GM06990 (cell line): ENCODE results near the gene DNMT3A.

ENCODE experiments used
- DNase-seq: peaks from one replicate; pipeline ENCODE4 v3.0.0-alpha.2; 2011; ENCODE audit not compliant: insufficient read length; ENCODE audit errors: extremely low read depth
- H3K27me3 ChIP-seq: replicated peaks from 2 replicates; pipeline ENCODE4 v1.6.0; 2011; ENCODE audit warnings: low read length; ENCODE audit not compliant: control insufficient read depth, insufficient read depth
- H3K36me3 ChIP-seq: 2 replicates; pipeline ENCODE4 v1.5.1; 2011; ENCODE audit warnings: low read length; ENCODE audit not compliant: control insufficient read depth, insufficient read depth
- H3K4me3 ChIP-seq: replicated peaks from 2 replicates; pipeline ENCODE4 v1.5.1; 2011; ENCODE audit warnings: low read depth, mild to moderate bottlenecking, control low read depth, low read length
- TF ChIP-seq, protein P1 (sequence below): IDR thresholded peaks from 2 replicates; pipeline ENCODE4 v1.5.1; 2011; ENCODE audit warnings: low read length, control low read depth, mild to moderate bottlenecking, inconsistent platforms; ENCODE audit not compliant: insufficient read depth, poor library complexity, severe bottlenecking

DNMT3A gene

GRCh38 chr2:25269233-25269632 is 72.5 kb downstream of the DNMT3A start:
- Histone ChIP-seq H3K4me3 (no peak overlapping the region), H3K36me3 (peaks cover 12% of the 10 kb centered on the region), H3K27me3 (no peaks in the 10 kb centered on the region)
- DNase-seq: no peak
- TF ChIP-seq, protein P1, sequence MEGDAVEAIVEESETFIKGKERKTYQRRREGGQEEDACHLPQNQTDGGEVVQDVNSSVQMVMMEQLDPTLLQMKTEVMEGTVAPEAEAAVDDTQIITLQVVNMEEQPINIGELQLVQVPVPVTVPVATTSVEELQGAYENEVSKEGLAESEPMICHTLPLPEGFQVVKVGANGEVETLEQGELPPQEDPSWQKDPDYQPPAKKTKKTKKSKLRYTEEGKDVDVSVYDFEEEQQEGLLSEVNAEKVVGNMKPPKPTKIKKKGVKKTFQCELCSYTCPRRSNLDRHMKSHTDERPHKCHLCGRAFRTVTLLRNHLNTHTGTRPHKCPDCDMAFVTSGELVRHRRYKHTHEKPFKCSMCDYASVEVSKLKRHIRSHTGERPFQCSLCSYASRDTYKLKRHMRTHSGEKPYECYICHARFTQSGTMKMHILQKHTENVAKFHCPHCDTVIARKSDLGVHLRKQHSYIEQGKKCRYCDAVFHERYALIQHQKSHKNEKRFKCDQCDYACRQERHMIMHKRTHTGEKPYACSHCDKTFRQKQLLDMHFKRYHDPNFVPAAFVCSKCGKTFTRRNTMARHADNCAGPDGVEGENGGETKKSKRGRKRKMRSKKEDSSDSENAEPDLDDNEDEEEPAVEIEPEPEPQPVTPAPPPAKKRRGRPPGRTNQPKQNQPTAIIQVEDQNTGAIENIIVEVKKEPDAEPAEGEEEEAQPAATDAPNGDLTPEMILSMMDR: no peak

DNA sequence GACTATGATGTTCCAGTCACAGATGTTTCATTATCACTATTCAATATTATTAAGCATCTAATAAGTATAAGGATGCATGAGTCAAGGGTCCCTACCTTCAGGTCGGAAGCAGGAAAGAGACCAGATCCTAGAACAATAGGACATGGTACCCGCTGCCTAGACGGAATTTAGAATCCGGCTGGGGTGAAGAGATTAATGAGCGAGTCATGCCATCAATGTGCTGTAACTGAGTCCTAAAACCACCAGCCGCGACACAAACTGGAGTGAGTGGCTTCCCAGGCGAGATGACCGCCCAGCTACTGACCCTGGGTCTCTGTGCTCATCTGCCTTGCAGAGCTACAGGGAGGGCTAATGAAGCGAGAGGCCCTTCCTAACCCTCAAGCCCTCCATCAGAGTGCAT is 73.6 kb downstream of the DNMT3A start:
- Histone ChIP-seq H3K36me3 (peaks cover 12% of the 10 kb centered on the region), H3K4me3 (no peak overlapping the region), H3K27me3 (no peaks in the 10 kb centered on the region)
- no peak for DNase-seq
- TF ChIP-seq, protein P1: no peak

DNA sequence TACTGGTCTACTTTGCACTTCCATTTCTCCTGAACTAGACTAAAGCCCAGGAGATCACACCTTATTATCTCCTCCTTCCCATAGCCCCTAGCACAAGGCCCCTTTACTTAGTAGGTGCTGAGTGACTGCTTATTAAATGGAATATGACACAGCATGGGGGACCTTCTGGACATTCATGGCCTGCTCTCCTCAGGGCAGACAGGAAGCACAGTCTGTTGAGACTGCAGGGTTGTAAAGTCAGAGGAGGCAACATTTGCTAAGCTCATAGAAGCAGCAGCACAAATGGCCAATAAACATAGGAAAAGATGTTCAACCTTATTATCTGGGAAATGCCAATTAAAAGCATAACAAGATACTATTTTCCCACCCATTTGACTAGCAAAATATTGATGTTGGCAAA is 75.3 kb downstream of the DNMT3A start:
- no peak for DNase-seq
- Histone ChIP-seq H3K4me3 (no peak overlapping the region), H3K27me3 (no peaks in the 10 kb centered on the region), H3K36me3 (peaks cover 12% of the 10 kb centered on the region)
- TF ChIP-seq, protein P1: no peak

DNA sequence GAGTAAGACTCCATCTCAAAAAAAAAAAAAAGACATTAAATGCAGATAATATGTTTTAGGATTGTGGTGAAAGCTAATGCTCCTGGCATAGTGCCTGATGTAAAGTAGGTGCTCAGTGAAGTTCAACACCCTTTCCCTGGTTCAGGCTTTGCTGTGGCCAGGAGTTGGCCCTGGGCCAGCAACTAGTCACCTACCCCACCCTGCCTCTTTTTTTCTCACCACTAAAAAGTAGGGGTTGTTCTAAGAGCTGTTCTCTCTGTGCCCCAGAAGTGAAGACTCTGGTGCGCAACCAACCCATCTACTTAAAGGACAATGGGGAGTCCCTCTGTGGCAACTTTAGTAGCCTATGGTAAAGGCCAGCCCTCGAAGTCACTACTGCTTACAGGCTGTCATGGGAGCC is 75.9 kb downstream of the DNMT3A start:
- DNase-seq: no peak
- H3K27me3 ChIP-seq: no peaks in the 10 kb centered on the region
- peaks cover 12% of the 10 kb centered on the region for H3K36me3 ChIP-seq
- TF ChIP-seq, protein P1: no peak
- H3K4me3 ChIP-seq: no peak overlapping the region

DNA sequence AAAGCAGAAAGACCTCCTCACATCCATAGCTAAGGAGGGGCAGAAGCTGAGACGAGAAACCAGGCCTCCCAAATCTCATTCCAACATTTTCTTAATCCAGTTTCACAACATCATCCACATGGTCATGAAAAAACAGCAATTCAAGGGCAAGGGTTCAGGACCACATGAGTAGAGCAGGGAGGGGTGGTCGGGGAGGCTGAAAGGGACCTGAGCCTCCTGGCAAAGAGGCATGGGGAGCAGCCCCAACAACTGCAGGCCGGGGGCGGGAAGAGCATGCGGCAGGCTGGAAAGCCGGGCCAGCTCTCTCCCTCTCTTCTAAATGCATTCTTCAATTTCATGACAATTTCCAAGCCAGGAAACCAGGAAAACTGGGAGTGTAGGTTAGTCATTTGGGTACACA is 76.7 kb downstream of the DNMT3A start:
- no peak overlapping the region for H3K4me3 ChIP-seq
- H3K27me3 ChIP-seq: no peaks in the 10 kb centered on the region
- TF ChIP-seq, protein P1: no peak
- no peak for DNase-seq
- H3K36me3 ChIP-seq: peaks cover 10% of the 10 kb centered on the region

DNA sequence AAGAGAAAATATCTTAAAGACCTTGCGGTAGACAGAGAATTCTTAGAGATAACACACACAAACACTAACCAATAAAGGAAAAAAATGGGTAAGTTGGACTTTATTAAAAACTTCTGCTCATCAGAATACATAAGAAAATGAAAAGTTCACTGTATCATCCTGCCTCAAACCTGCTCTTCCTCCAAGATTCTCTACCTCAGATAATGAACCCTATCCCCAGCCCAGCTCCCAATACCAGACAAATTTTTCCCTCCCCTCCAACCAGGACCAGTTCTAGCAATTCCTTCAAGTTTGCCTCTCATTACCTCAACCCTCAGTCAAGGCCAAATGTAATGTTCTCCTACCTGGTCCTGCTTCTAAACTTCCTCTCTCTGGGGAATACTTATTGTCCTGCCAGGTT is 79.4 kb downstream of the DNMT3A start:
- peaks cover 3% of the 10 kb centered on the region for H3K36me3 ChIP-seq
- DNase-seq: no peak
- TF ChIP-seq, protein P1: no peak
- no peaks in the 10 kb centered on the region for H3K27me3 ChIP-seq
- no peak overlapping the region for H3K4me3 ChIP-seq
